Right lobe of liver (tissue), 6 donors: Measurements from ENCODE around the gene TENM4. TPM values are rescaled to one million over a fixed set of nuclear protein-coding genes. Genes with fewer than 3 reads are reported as not detected.

ENCODE experiments used
- ATAC-seq, 4 donors: fragments of 200-7000 bp; cut with Tn5 transposase; one replicate each; pipeline ENCODE4 v1.9.1; 2020; ENCODE audit warnings: mild to moderate bottlenecking in 4 of 4, moderate library complexity in 4 of 4
- DNase-seq, 3 donors: peaks; one replicate each; pipeline ENCODE4 v3.0.0-alpha.2; 2020
- H3K27ac ChIP-seq, 3 donors: fragments of 200-600 bp; one replicate each; pipeline ENCODE4 v1.8.0; 2022
- H3K27me3 ChIP-seq, 2 donors: fragments of 200-600 bp; one replicate each; pipeline ENCODE4 v1.8.0; 2022
- H3K36me3 ChIP-seq, 4 donors: fragments of 200-600 bp; sonication (generic) in 1 of 4; one replicate each; pipeline versions ENCODE4 v1.5.1 to v1.8.0; 2017 to 2022; ENCODE audit warnings: control low read depth in 1 of 4
- H3K4me1 ChIP-seq, 4 donors: fragments of 200-600 bp; sonication (generic) in 1 of 4; one replicate each; pipeline versions ENCODE4 v1.5.1 to v1.8.0; 2017 to 2022; ENCODE audit warnings: control low read depth in 1 of 4
- H3K4me3 ChIP-seq, 3 donors: fragments of 200-600 bp; one replicate each; pipeline ENCODE4 v1.8.0; 2022
- H3K9me3 ChIP-seq, 4 donors: fragments of 200-600 bp; sonication (generic) in 1 of 4; one replicate each; pipeline versions ENCODE4 v1.5.1 to v1.8.0; 2017 to 2022; ENCODE audit warnings: control low read depth in 1 of 4
- POLR2A ChIP-seq: fragments of 450-650 bp; IDR thresholded peaks from one replicate; pipeline ENCODE4 v1.6.1; 2017; ENCODE audit warnings: antibody characterized with exemption, mild to moderate bottlenecking
- WGBS: methylation state at CpG from one replicate; pipeline ENCODE4 v1.1.6; 2018; ENCODE audit warnings: low coverage, low lambda C conversion rate; ENCODE audit not compliant: insufficient coverage; ENCODE audit errors: missing lambda C conversion rate; 5-methylcytosine and 5-hydroxymethylcytosine counted together
- intact Hi-C, 2 donors: fragments of 100-400 bp; cut with DNase I; formaldehyde crosslinking; loops; one replicate each; pipeline versions ENCODE4 v1.11.2 to v1.14.1; 2022
- total RNA-seq, 6 experiments: library from RNA; depleted of rRNA in 2 of 6; stranded (reverse); fragments of >200 nt in 2 of 6; fragmentation: NEBNext Ultra II Directional in 3 of 6; extraction: Animal tissue kit (Norgen Biotek cat#: 25700) in 3 of 6; gene quantifications; one replicate each; pipeline versions ENCODE4 v1.1.0 to v1.2.4, GENCODE V29; 2016 to 2023
- TF ChIP-seq, protein P1 (sequence below), 4 donors: fragments of 200-600 bp in 3 of 4; fragments of 450-650 bp in 1 of 4; IDR thresholded peaks; one replicate each; pipeline versions ENCODE4 v1.5.1 to v1.8.0; 2016 to 2022; ENCODE audit warnings: antibody characterized with exemption in 4 of 4, mild to moderate bottlenecking in 2 of 4
- donor health status: DM: no; HTN: yes; CAD: no.
- donor health status: DM: no; HTN: no; CAD: no.
- donor health status: DM: no; HTN: no; CAD: no.
- donor health status: DM: no; HTN: yes; CAD: no.
- donor health status: DM: no; HTN: yes; CAD: no.

The TENM4 gene
- total RNA-seq, 6 experiments from 2014 or later = 0.04 to 0.58 (median 0.14) TPM; not detected in 2

GRCh38 chr11:79485694-79486093 is 44.9 kb upstream of the TENM4 start:
- intact Hi-C loops = no loop called here
- Histone ChIP-seq H3K27ac (no peak overlapping the region), H3K9me3 (no peaks in the 10 kb centered on the region), H3K36me3 (no peaks in the 10 kb centered on the region), H3K4me1 (peaks cover 0 to 16% (median 7%) of the 10 kb centered on the region in 4 donors), H3K27me3 (no peaks in the 10 kb centered on the region), H3K4me3 (no peak overlapping the region)
- TF ChIP-seq, protein P1, sequence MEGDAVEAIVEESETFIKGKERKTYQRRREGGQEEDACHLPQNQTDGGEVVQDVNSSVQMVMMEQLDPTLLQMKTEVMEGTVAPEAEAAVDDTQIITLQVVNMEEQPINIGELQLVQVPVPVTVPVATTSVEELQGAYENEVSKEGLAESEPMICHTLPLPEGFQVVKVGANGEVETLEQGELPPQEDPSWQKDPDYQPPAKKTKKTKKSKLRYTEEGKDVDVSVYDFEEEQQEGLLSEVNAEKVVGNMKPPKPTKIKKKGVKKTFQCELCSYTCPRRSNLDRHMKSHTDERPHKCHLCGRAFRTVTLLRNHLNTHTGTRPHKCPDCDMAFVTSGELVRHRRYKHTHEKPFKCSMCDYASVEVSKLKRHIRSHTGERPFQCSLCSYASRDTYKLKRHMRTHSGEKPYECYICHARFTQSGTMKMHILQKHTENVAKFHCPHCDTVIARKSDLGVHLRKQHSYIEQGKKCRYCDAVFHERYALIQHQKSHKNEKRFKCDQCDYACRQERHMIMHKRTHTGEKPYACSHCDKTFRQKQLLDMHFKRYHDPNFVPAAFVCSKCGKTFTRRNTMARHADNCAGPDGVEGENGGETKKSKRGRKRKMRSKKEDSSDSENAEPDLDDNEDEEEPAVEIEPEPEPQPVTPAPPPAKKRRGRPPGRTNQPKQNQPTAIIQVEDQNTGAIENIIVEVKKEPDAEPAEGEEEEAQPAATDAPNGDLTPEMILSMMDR (IDR thresholded peaks at IDR 0.05) = no peak
- no peak for TF ChIP-seq POLR2A
- ATAC-seq (no peak), DNase-seq (no peak)
- 44% methylated on average over 2 of the region's 4 CpGs for WGBS

- TF ChIP-seq, protein P1 (IDR thresholded peaks at IDR 0.05) = no peak
- TF ChIP-seq POLR2A = no peak
- intact Hi-C loops = no loop called here
These were observed 44.0 kb upstream of the TENM4 start for GRCh38 chr11:79484872-79485271.

DNA sequence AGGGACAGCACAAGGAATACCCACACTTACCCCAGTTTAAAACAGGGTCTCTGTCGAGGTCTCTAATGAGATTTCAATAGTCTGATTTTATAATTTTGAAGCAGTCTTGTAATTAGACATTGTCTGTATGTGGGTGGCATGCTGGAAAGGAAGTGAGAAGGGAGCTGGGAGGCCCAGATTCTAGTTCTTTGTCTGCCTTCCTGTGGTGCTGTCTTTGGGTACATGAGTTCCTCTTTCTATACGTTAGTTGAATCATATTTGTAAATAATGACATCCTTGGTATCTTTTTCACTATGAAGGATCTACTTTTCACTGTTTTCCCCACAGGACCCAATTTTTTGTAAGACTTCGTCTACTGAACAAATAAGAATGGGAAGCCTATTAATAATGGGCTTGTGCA is 42.0 kb upstream of the TENM4 start:
- H3K36me3 ChIP-seq = no peaks in the 10 kb centered on the region
- intact Hi-C loops = no loop called here
- H3K27ac ChIP-seq = no peak overlapping the region
- H3K4me1 ChIP-seq = peaks cover 0 to 4% (median under 1%) of the 10 kb centered on the region in 4 donors
- DNase-seq (no peak), ATAC-seq (peak in 1 of 4 donors; percentile 39)
- TF ChIP-seq, protein P1 (IDR thresholded peaks at IDR 0.05) = no peak
- no peak for TF ChIP-seq POLR2A
- H3K27me3 ChIP-seq = no peaks in the 10 kb centered on the region
- 39% methylated on average over 3 of the region's 3 CpGs for WGBS
- no peak overlapping the region for H3K4me3 ChIP-seq
- no peaks in the 10 kb centered on the region for H3K9me3 ChIP-seq

More at GRCh38 chr11:79484872-79485271, 44.0 kb upstream of the TENM4 start:
- Histone ChIP-seq H3K9me3 (no peaks in the 10 kb centered on the region), H3K4me3 (no peak overlapping the region), H3K27me3 (no peaks in the 10 kb centered on the region), H3K27ac (no peak overlapping the region), H3K4me1 (peaks cover 0 to 16% (median 7%) of the 10 kb centered on the region in 4 donors), H3K36me3 (no peaks in the 10 kb centered on the region)
- DNase-seq (no peak), ATAC-seq (no peak)

GRCh38 chr11:79481795-79482194 is 41.0 kb upstream of the TENM4 start:
- DNase-seq (no peak), ATAC-seq (no peak)
- TF ChIP-seq POLR2A = no peak
- TF ChIP-seq, protein P1 (IDR thresholded peaks at IDR 0.05) = no peak
- intact Hi-C loops = no loop called here
- Histone ChIP-seq H3K36me3 (no peaks in the 10 kb centered on the region), H3K4me3 (no peak overlapping the region), H3K9me3 (no peaks in the 10 kb centered on the region), H3K4me1 (no peaks in the 10 kb centered on the region), H3K27ac (no peak overlapping the region), H3K27me3 (no peaks in the 10 kb centered on the region)
- 25% methylated on average over 3 of the region's 3 CpGs for WGBS

GRCh38 chr11:79480864-79481263 is 40.0 kb upstream of the TENM4 start:
- Histone ChIP-seq H3K9me3 (no peaks in the 10 kb centered on the region), H3K27ac (no peak overlapping the region), H3K4me1 (no peaks in the 10 kb centered on the region), H3K27me3 (no peaks in the 10 kb centered on the region), H3K36me3 (no peaks in the 10 kb centered on the region), H3K4me3 (no peak overlapping the region)
- DNase-seq (no peak), ATAC-seq (no peak)
- intact Hi-C loops = no loop called here
- TF ChIP-seq, protein P1 (IDR thresholded peaks at IDR 0.05) = no peak
- TF ChIP-seq POLR2A = no peak
- 66% methylated on average over 4 of the region's 4 CpGs for WGBS
